Chondrocyte (in vitro differentiated cells): Measurements from ENCODE around the gene GLB1L3. TPM values are rescaled to one million over a fixed set of nuclear protein-coding genes. Genes with fewer than 3 reads are reported as not detected.
"Not testable (repeated sequence)": the region's sequence is repeated elsewhere in the genome, so short reads cannot be mapped to it uniquely, and the experiment has no call there.

Experiments
- DNase-seq: peaks from one replicate; pipeline ENCODE4 v3.0.0; 2021; ENCODE audit warnings: mixed read lengths, low spot score
- H3K27ac Mint-ChIP-seq: one replicate; pipeline ENCODE4 v1.8.0; 2021; ENCODE audit warnings: mild to moderate bottlenecking, moderate library complexity, mixed read lengths; ENCODE audit not compliant: unreplicated experiment
- H3K27me3 Mint-ChIP-seq: 2 replicates; pipeline ENCODE4 v1.8.0; 2021; ENCODE audit warnings: low read depth, mixed read lengths
- H3K36me3 Mint-ChIP-seq: 2 replicates; pipeline ENCODE4 v1.8.0; 2021; ENCODE audit warnings: low read depth, mixed read lengths
- H3K4me1 Mint-ChIP-seq: 2 replicates; pipeline ENCODE4 v1.8.0; 2021; ENCODE audit warnings: low read depth, mild to moderate bottlenecking, mixed read lengths
- H3K4me3 Mint-ChIP-seq: one replicate; pipeline ENCODE4 v1.8.0; 2021; ENCODE audit warnings: mild to moderate bottlenecking, moderate library complexity, mixed read lengths; ENCODE audit not compliant: unreplicated experiment
- H3K9me3 Mint-ChIP-seq: 2 replicates; pipeline ENCODE4 v1.8.0; 2021; ENCODE audit warnings: low read depth, mixed read lengths
- CTCF ChIP-seq: fragments of 200-600 bp; sonication (generic); IDR thresholded peaks from 2 replicates; pipeline ENCODE4 v1.5.0; 2021; ENCODE audit warnings: antibody characterized with exemption, mild to moderate bottlenecking, moderate library complexity
- total RNA-seq: library from RNA; stranded (reverse); gene quantifications from 3 replicates; pipeline ENCODE4 v1.2.1, GENCODE V29; 2021

The GLB1L3 gene
- total RNA-seq, 1 donor from 2014 or later, result not detected

GRCh38 chr11:134254433-134255183 is 21.6 kb upstream of the GLB1L3 start:
- H3K4me3 Mint-ChIP-seq, result peak overlapping the region; percentile 86
- peaks cover 6% of the 10 kb centered on the region for H3K36me3 Mint-ChIP-seq
- H3K4me1 Mint-ChIP-seq, result peaks cover 22% of the 10 kb centered on the region
- no peak for DNase-seq
- no peaks in the 10 kb centered on the region for H3K9me3 Mint-ChIP-seq
- no peak for TF ChIP-seq CTCF
- no peak overlapping the region for H3K27ac Mint-ChIP-seq
- H3K27me3 Mint-ChIP-seq, result no peaks in the 10 kb centered on the region

- H3K4me1 Mint-ChIP-seq, result peaks cover 22% of the 10 kb centered on the region
- H3K27ac Mint-ChIP-seq, H3K9me3 Mint-ChIP-seq, H3K27me3 Mint-ChIP-seq, H3K4me3 Mint-ChIP-seq, H3K36me3 Mint-ChIP-seq, DNase-seq: not testable (repeated sequence)
These were observed 21.0 kb upstream of the GLB1L3 start for GRCh38 chr11:134255184-134255561.

GRCh38 chr11:134257101-134257500 is 19.1 kb upstream of the GLB1L3 start:
- peaks cover 14% of the 10 kb centered on the region for H3K36me3 Mint-ChIP-seq
- H3K27me3 Mint-ChIP-seq, result no peaks in the 10 kb centered on the region
- no peak for DNase-seq
- no peak for TF ChIP-seq CTCF
- H3K9me3 Mint-ChIP-seq, result no peaks in the 10 kb centered on the region
- no peak overlapping the region for H3K4me3 Mint-ChIP-seq
- H3K27ac Mint-ChIP-seq, result no peak overlapping the region
- H3K4me1 Mint-ChIP-seq, result peaks cover 17% of the 10 kb centered on the region

GRCh38 chr11:134258577-134258976 is 17.6 kb upstream of the GLB1L3 start:
- H3K27ac Mint-ChIP-seq, result no peak overlapping the region

GRCh38 chr11:134260503-134260902 is 15.7 kb upstream of the GLB1L3 start:
- H3K27me3 Mint-ChIP-seq, result no peaks in the 10 kb centered on the region
- no peak overlapping the region for H3K4me3 Mint-ChIP-seq
- no peaks in the 10 kb centered on the region for H3K9me3 Mint-ChIP-seq
- H3K27ac Mint-ChIP-seq, result no peak overlapping the region
- DNase-seq, result no peak
- no peak for TF ChIP-seq CTCF
- H3K4me1 Mint-ChIP-seq, result no peaks in the 10 kb centered on the region
- peaks cover 24% of the 10 kb centered on the region for H3K36me3 Mint-ChIP-seq

More at GRCh38 chr11:134258577-134258976, 17.6 kb upstream of the GLB1L3 start:
- TF ChIP-seq CTCF, result no peak
- Mint-ChIP-seq H3K4me3 (no peak overlapping the region), H3K36me3 (peaks cover 17% of the 10 kb centered on the region), H3K4me1 (peaks cover 9% of the 10 kb centered on the region), H3K9me3 (no peaks in the 10 kb centered on the region), H3K27me3 (no peaks in the 10 kb centered on the region)
- DNase-seq, result no peak

- Mint-ChIP-seq H3K4me1 (peaks cover under 1% of the 10 kb centered on the region), H3K9me3 (no peaks in the 10 kb centered on the region), H3K27ac (no peak overlapping the region), H3K4me3 (no peak overlapping the region), H3K36me3 (peaks cover 24% of the 10 kb centered on the region), H3K27me3 (no peaks in the 10 kb centered on the region)
- DNase-seq, result no peak
- TF ChIP-seq CTCF, result no peak
These were observed 15.2 kb upstream of the GLB1L3 start for GRCh38 chr11:134260983-134261382.
